Natural killer cell (primary cell): Measurements from ENCODE around the gene P4HA2. TPM values are rescaled to one million over a fixed set of nuclear protein-coding genes. Genes with fewer than 3 reads are reported as not detected.

Experiments used
- ATAC-seq, 3 donors: fragments of 150-1000 bp in 2 of 3; fragments of 200-7000 bp in 1 of 3; cut with Tn5 transposase; 1 replicate in 1 of 3; 2 replicates in 2 of 3; pipeline ENCODE4 v1.10.0; 2021; ENCODE audit warnings: mild to moderate bottlenecking in 2 of 3, moderate library complexity in 2 of 3
- DNase-seq, 2 donors: peaks; one replicate each; pipeline versions ENCODE4 v3.0.0 to v3.0.0-alpha.2; 2013 to 2021; ENCODE audit warnings: mixed read lengths in 1 of 2
- H3K27ac ChIP-seq: one replicate; pipeline ENCODE4 v1.5.1; 2013; ENCODE audit warnings: mild to moderate bottlenecking, low read length
- H3K27me3 ChIP-seq: one replicate; pipeline ENCODE4 v1.6.1; 2013; ENCODE audit warnings: low read length; ENCODE audit not compliant: control insufficient read depth, insufficient read depth
- H3K36me3 ChIP-seq: one replicate; pipeline ENCODE4 v1.6.1; 2013; ENCODE audit warnings: low read length; ENCODE audit not compliant: control insufficient read depth, insufficient read depth
- H3K4me1 ChIP-seq: one replicate; pipeline ENCODE4 v1.6.1; 2013; ENCODE audit warnings: low read length; ENCODE audit not compliant: control insufficient read depth, insufficient read depth
- H3K4me3 ChIP-seq: one replicate; pipeline ENCODE4 v1.5.1; 2013; ENCODE audit warnings: low read length
- H3K9me3 ChIP-seq: one replicate; pipeline ENCODE4 v1.6.1; 2013; ENCODE audit warnings: low read length; ENCODE audit not compliant: control insufficient read depth, insufficient read depth
- H3K27ac Mint-ChIP-seq, 2 donors: one replicate each; pipeline ENCODE4 v1.8.0; 2022; ENCODE audit warnings: mild to moderate bottlenecking in 2 of 2, mixed read lengths in 2 of 2, moderate library complexity in 1 of 2
- H3K27me3 Mint-ChIP-seq, 2 donors: one replicate each; pipeline ENCODE4 v1.8.0; 2022; ENCODE audit warnings: low read depth in 2 of 2, mixed read lengths in 2 of 2
- H3K36me3 Mint-ChIP-seq: one replicate; pipeline ENCODE4 v1.8.0; 2022; ENCODE audit warnings: mixed read lengths
- H3K4me1 Mint-ChIP-seq, 2 donors: one replicate each; pipeline ENCODE4 v1.8.0; 2022; ENCODE audit warnings: mixed read lengths in 2 of 2
- H3K4me3 Mint-ChIP-seq: one replicate; pipeline ENCODE4 v1.8.0; 2022; ENCODE audit warnings: mild to moderate bottlenecking, moderate library complexity, mixed read lengths
- H3K9me3 Mint-ChIP-seq, 2 donors: one replicate each; pipeline ENCODE4 v1.8.0; 2022; ENCODE audit warnings: mixed read lengths in 2 of 2
- WGBS: methylation state at CpG from one replicate; pipeline ENCODE4 v1.1.7; 2013; ENCODE audit warnings: missing lambda C conversion rate; ENCODE audit not compliant: insufficient coverage; 5-methylcytosine and 5-hydroxymethylcytosine counted together
- intact Hi-C: fragments of 100-400 bp; cut with micrococcal nuclease; formaldehyde crosslinking; loops from one replicate; pipeline ENCODE4 v1.14.2; 2022
- total RNA-seq, 4 donors: library from RNA; stranded (reverse); fragments of 120-200 nt in 1 of 4; gene quantifications; one replicate each; pipeline versions ENCODE4 v1.2.3 to v1.2.4, GENCODE V29; 2013 to 2022
- TF ChIP-seq, protein P1 (sequence below): fragments of 200-600 bp; IDR thresholded peaks from one replicate; pipeline ENCODE4 v1.8.0; 2022; ENCODE audit warnings: antibody characterized with exemption

P4HA2 gene
- total RNA-seq, 3 donors from 2014 or later (not counting 1 experiment from before 2014, with no cell fraction given): 0.20 TPM; not detected in 2

DNA sequence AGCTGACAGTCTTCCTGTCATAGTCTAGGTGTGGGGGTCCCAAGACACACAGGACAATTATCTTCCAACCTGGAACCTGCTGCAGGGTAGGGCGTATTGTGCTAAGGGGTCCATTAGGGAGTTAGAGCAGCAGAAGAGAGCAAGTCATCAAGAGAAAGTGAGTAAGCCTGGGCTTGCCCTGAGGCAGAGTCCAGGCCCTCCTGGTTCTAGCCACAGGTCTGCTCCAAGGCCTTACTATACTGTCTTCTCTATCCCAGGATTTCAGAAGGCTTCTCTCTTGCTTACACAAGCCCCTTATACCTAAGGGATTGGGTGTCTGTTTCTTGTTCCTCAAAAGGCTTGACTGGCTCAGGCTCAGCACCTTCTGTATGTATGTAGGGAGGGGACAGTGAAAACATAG lies 7.7 kb downstream of the P4HA2 start:
- Mint-ChIP-seq H3K27me3 (peaks cover 0 to 2% of the 10 kb centered on the region in 2 donors), H3K4me1 (no peaks in the 10 kb centered on the region), H3K36me3 (no peaks in the 10 kb centered on the region), H3K4me3 (no peak overlapping the region), H3K9me3 (no peaks in the 10 kb centered on the region), H3K27ac (no peak overlapping the region)
- no peaks in the 10 kb centered on the region for H3K27me3 ChIP-seq
- H3K27ac ChIP-seq: no peak overlapping the region
- H3K36me3 ChIP-seq: no peaks in the 10 kb centered on the region
- WGBS: 85% methylated on average over 1 of the region's 1 CpG
- no peaks in the 10 kb centered on the region for H3K9me3 ChIP-seq
- peaks cover 3% of the 10 kb centered on the region for H3K4me1 ChIP-seq
- DNase-seq (no peak), ATAC-seq (no peak)
- H3K4me3 ChIP-seq: no peak overlapping the region
- TF ChIP-seq, protein P1, sequence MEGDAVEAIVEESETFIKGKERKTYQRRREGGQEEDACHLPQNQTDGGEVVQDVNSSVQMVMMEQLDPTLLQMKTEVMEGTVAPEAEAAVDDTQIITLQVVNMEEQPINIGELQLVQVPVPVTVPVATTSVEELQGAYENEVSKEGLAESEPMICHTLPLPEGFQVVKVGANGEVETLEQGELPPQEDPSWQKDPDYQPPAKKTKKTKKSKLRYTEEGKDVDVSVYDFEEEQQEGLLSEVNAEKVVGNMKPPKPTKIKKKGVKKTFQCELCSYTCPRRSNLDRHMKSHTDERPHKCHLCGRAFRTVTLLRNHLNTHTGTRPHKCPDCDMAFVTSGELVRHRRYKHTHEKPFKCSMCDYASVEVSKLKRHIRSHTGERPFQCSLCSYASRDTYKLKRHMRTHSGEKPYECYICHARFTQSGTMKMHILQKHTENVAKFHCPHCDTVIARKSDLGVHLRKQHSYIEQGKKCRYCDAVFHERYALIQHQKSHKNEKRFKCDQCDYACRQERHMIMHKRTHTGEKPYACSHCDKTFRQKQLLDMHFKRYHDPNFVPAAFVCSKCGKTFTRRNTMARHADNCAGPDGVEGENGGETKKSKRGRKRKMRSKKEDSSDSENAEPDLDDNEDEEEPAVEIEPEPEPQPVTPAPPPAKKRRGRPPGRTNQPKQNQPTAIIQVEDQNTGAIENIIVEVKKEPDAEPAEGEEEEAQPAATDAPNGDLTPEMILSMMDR: no peak
- intact Hi-C loops: no loop called here

DNA sequence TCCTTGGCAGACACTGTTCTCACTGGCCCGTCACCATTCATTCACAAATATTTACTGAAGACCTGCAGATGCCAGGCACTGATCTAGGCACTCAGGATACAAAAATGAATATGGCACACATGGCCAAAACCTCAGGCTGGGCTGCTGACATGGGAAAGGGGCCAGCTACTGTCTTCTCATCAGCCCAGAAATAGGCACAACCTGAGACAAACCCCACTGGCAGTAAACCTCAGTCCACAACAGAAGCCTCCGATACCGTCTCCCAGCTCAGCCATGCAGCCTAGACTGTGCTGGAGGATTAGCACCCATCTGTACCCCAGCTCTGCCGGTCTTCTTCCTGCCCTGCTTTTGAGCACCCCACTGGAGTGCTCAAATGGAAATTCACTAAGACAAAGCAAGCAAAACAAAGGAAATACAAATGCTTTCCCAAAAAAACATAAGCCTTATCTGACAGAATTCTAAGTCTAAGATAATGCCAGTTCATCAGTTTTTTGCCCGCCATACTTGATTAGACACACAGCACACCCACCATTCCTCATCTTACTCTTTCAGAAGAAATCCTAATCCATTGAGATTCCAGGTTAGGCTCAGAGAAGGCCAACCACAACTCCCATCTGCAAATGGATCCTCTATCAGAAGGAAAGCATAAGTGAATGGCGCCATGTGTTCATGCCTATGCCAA lies 8.2 kb downstream of the P4HA2 start:
- Histone ChIP-seq H3K27ac (no peak overlapping the region), H3K36me3 (no peaks in the 10 kb centered on the region), H3K4me3 (no peak overlapping the region), H3K27me3 (no peaks in the 10 kb centered on the region), H3K9me3 (no peaks in the 10 kb centered on the region), H3K4me1 (peaks cover 3% of the 10 kb centered on the region)
- DNase-seq (no peak), ATAC-seq (no peak)
- no peaks in the 10 kb centered on the region for H3K27me3 Mint-ChIP-seq
- H3K36me3 Mint-ChIP-seq: no peaks in the 10 kb centered on the region
- H3K27ac Mint-ChIP-seq: no peak overlapping the region
- H3K9me3 Mint-ChIP-seq: no peaks in the 10 kb centered on the region
- TF ChIP-seq, protein P1: no peak
- no peaks in the 10 kb centered on the region for H3K4me1 Mint-ChIP-seq
- WGBS: 94% methylated on average over 6 of the region's 6 CpGs
- intact Hi-C loops: no loop called here
- no peak overlapping the region for H3K4me3 Mint-ChIP-seq

DNA sequence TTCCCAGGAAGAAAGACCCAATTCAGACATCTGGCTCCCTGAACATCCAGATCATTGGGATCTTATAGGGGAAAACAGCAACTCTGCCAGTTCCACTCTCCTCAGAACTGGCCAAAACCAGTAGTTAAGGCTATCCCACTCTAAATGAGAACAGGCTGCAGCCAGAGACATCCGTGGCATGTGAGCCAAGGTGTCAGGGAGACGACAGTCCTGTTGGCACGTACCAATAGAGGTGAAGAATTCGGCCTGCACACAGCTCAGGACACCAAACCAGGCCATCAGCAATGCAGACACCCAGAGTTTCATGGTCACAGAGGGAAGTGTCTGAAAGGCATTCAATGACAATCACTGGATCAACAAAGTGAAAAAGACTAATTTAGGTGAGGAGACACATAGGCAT lies 9.3 kb downstream of the P4HA2 start:
- ATAC-seq (no peak), DNase-seq (no peak)
- WGBS: 90% methylated on average over 4 of the region's 4 CpGs
- TF ChIP-seq, protein P1: no peak
- Mint-ChIP-seq H3K27ac (no peak overlapping the region), H3K9me3 (no peaks in the 10 kb centered on the region), H3K36me3 (no peaks in the 10 kb centered on the region), H3K4me3 (no peak overlapping the region), H3K4me1 (no peaks in the 10 kb centered on the region), H3K27me3 (no peaks in the 10 kb centered on the region)
- peaks cover 3% of the 10 kb centered on the region for H3K4me1 ChIP-seq
- no peaks in the 10 kb centered on the region for H3K27me3 ChIP-seq
- no peak overlapping the region for H3K4me3 ChIP-seq
- no peak overlapping the region for H3K27ac ChIP-seq
- intact Hi-C loops: no loop called here
- no peaks in the 10 kb centered on the region for H3K9me3 ChIP-seq
- H3K36me3 ChIP-seq: no peaks in the 10 kb centered on the region

DNA sequence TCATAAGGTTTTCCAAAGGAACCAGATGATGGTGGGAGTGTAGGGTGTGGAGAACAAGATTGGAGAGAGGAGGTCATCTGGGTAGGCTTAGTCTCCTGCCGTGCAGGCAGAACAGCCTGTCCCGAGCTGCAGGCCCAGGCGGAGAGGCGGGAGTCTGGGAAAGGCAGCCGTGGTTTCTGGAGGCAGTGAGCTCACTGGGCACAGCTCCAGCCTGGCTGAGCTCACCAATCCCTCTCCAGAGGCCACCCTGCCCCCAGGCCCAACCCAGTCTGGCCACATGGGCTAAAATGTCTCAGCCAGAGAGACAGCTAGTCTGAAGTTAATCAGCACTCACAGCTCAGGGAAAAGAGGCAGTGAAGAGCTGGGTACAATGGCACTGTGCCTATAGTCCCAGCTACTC lies 12.3 kb downstream of the P4HA2 start:
- Histone ChIP-seq H3K9me3 (no peaks in the 10 kb centered on the region), H3K4me3 (no peak overlapping the region), H3K27ac (no peak overlapping the region), H3K4me1 (no peaks in the 10 kb centered on the region), H3K27me3 (no peaks in the 10 kb centered on the region), H3K36me3 (no peaks in the 10 kb centered on the region)
- ATAC-seq (no peak), DNase-seq (no peak)
- no peak overlapping the region for H3K27ac Mint-ChIP-seq
- H3K4me1 Mint-ChIP-seq: no peaks in the 10 kb centered on the region
- H3K36me3 Mint-ChIP-seq: no peaks in the 10 kb centered on the region
- intact Hi-C loops: no loop called here
- TF ChIP-seq, protein P1: no peak
- no peaks in the 10 kb centered on the region for H3K9me3 Mint-ChIP-seq
- WGBS: 94% methylated on average over 5 of the region's 5 CpGs
- H3K27me3 Mint-ChIP-seq: no peaks in the 10 kb centered on the region
- H3K4me3 Mint-ChIP-seq: no peak overlapping the region
